HepG2 (cell line): Measurements from ENCODE around the gene WNT3A. TPM values are rescaled to one million over a fixed set of nuclear protein-coding genes. Genes with fewer than 3 reads are reported as not detected.

Source experiments
- ATRX ChIP-seq: sonication (generic); formaldehyde crosslinking; IDR thresholded peaks from 2 replicates; pipeline ENCODE4 v1.4.0; 2020; ENCODE audit warnings: missing genetic modification reagents, borderline replicate concordance
- DNMT1 ChIP-seq: sonication (generic); formaldehyde crosslinking; IDR thresholded peaks from 2 replicates; pipeline ENCODE4 v1.5.1; 2020; ENCODE audit warnings: mild to moderate bottlenecking, missing genetic modification reagents
- ELF3 ChIP-seq: IDR thresholded peaks from 2 replicates; pipeline ENCODE4 v1.6.1; 2016; ENCODE audit warnings: missing genetic modification reagents, missing compliant biosample characterization
- GABPB1 ChIP-seq: IDR thresholded peaks from 2 replicates; pipeline ENCODE4 v1.6.1; 2016; ENCODE audit warnings: mild to moderate bottlenecking, missing genetic modification reagents, moderate library complexity, missing compliant biosample characterization
- KDM6A ChIP-seq: IDR thresholded peaks from 2 replicates; pipeline ENCODE4 v1.6.1; 2016; ENCODE audit warnings: low read depth
- MAFG ChIP-seq: sonication (generic); formaldehyde crosslinking; IDR thresholded peaks from 2 replicates; pipeline ENCODE4 v1.5.1; 2020; ENCODE audit warnings: mild to moderate bottlenecking, missing genetic modification reagents
- MXD4 ChIP-seq: IDR thresholded peaks from 2 replicates; pipeline ENCODE4 v1.6.1; 2016; ENCODE audit warnings: mild to moderate bottlenecking, missing biosample characterization, missing genetic modification reagents
- NAIF1 ChIP-seq: sonication (generic); formaldehyde crosslinking; IDR thresholded peaks from 2 replicates; pipeline ENCODE4 v1.5.0; 2020; ENCODE audit warnings: mild to moderate bottlenecking, missing genetic modification reagents, borderline replicate concordance
- NFE2L1 ChIP-seq: sonication (generic); formaldehyde crosslinking; IDR thresholded peaks from 2 replicates; pipeline ENCODE4 v1.4.0; 2020; ENCODE audit warnings: missing genetic modification reagents, mild to moderate bottlenecking, borderline replicate concordance
- PITX1 ChIP-seq: sonication (generic); formaldehyde crosslinking; IDR thresholded peaks from 2 replicates; pipeline ENCODE4 v1.5.1; 2020; ENCODE audit warnings: mild to moderate bottlenecking, missing genetic modification reagents
- PPARG ChIP-seq: conservative IDR thresholded peaks from 2 replicates; pipeline ENCODE4 v1.6.1; 2016; ENCODE audit warnings: missing biosample characterization, missing genetic modification reagents
- SMARCC2 ChIP-seq: fragments of 450-650 bp; IDR thresholded peaks from 2 replicates; pipeline ENCODE4 v1.6.1; 2017; ENCODE audit warnings: antibody characterized with exemption, mild to moderate bottlenecking
- SP5 ChIP-seq: IDR thresholded peaks from 2 replicates; pipeline ENCODE4 v1.6.1; 2016; ENCODE audit warnings: low read depth, borderline replicate concordance
- ZMYM4 ChIP-seq: sonication (generic); formaldehyde crosslinking; IDR thresholded peaks from 2 replicates; pipeline ENCODE4 v1.8.1; 2023; ENCODE audit warnings: mild to moderate bottlenecking, missing genetic modification reagents
- ZNF382 ChIP-seq: sonication (generic); formaldehyde crosslinking; IDR thresholded peaks from 2 replicates; pipeline ENCODE4 v1.5.0; 2020; ENCODE audit warnings: missing genetic modification reagents, mild to moderate bottlenecking, borderline replicate concordance
- ZNF644 ChIP-seq: IDR thresholded peaks from 2 replicates; pipeline ENCODE4 v1.6.1; 2016; ENCODE audit warnings: low read depth
- ZNF773 ChIP-seq: sonication (generic); formaldehyde crosslinking; IDR thresholded peaks from 2 replicates; pipeline ENCODE4 v1.4.0; 2020; ENCODE audit warnings: missing genetic modification reagents, borderline replicate concordance
- ZNF780A ChIP-seq: sonication (generic); formaldehyde crosslinking; IDR thresholded peaks from 2 replicates; pipeline ENCODE4 v1.8.0; 2022; ENCODE audit warnings: mild to moderate bottlenecking, missing genetic modification reagents, moderate library complexity
- polyA plus RNA-seq, 8 experiments: library from polyadenylated mRNA; depleted of rRNA in 3 of 8; stranded (reverse) in 7 of 8; unstranded in 1 of 8; fragments of >200 nt; fragmentation: Illumina TruSeq in 4 of 8; extraction: Trizol in 4 of 8; gene quantifications; 2 replicates each; pipeline versions ENCODE4 v1.2.1 to v1.2.3, GENCODE V29; 2011 to 2016; ENCODE audit warnings: low read depth in 4 of 8, missing spikeins in 1 of 8, mixed read lengths in 1 of 8; ENCODE audit not compliant: insufficient read depth in 1 of 8
- total RNA-seq, 5 experiments: library from RNA; depleted of rRNA; stranded (reverse); fragments of >200 nt; fragmentation: Illumina TruSeq; extraction: Trizol; gene quantifications; 2 replicates each; pipeline ENCODE4 v1.2.3, GENCODE V29; 2016; ENCODE audit warnings: low read depth in 1 of 5
- TF ChIP-seq, protein P1 (sequence below): sonication (generic); formaldehyde crosslinking; IDR thresholded peaks from 2 replicates; pipeline ENCODE4 v1.5.0; 2020; ENCODE audit warnings: missing genetic modification reagents
- TF ChIP-seq, protein P2 (sequence below): sonication (generic); formaldehyde crosslinking; IDR thresholded peaks from 2 replicates; pipeline ENCODE4 v1.9.0; 2021; ENCODE audit warnings: missing genetic modification reagents, mild to moderate bottlenecking, borderline replicate concordance
- TF ChIP-seq, protein P3 (sequence below): IDR thresholded peaks from 2 replicates; pipeline ENCODE4 v1.6.1; 2016; ENCODE audit warnings: low read depth, missing genetic modification reagents, missing compliant biosample characterization
- TF ChIP-seq, protein P4 (sequence below): IDR thresholded peaks from 2 replicates; pipeline ENCODE4 v1.6.1; 2016; ENCODE audit warnings: missing genetic modification reagents, missing compliant biosample characterization

Gene WNT3A
- total and polyA plus RNA-seq, 2 of the 13 experiments (the other 11 are each of a cell fraction or from before 2014, with no cell fraction given), result not detected

DNA sequence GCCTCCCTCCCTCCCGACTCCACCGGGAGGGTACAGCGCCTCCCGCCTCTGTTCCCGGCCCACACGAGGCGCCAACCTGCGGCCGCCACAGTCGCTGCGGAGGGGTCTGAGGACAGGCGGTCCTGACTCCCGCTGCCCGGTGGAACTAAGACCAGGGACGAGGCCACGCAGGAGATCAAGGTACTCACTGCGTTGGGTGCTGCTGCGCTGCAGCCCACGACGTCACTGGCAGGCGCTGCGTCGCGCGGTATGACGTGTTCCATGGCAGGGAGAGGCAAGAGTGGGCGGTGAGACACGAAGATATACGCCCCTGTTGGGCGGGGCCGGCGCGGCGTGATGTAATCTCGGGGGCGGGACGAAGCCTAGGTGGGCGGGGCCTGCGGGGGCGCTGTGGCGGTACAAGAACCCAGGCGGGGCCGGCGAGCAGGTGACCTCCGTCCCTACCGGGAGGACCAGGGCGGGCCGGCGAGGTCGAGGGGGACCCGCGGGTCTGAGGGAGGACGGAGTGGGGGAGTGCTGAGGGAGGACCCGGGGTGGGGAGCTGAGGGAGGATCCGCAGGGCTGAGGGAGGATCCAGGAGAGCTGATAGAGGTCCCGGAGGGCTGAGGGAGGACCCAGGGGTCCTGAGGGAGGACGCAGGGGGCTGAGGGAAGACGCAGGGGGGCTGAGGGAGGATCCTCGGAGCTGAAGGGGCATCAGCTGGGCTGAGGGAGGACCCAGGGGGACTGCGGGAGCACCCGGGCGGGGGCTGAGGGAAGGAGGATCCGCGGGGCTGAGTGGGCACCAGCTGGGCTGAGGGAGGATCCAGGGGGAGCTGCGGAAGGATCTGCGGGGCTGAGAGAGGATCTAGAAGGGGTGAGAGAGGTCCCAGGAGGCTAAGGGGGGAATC is 102.5 kb downstream of the WNT3A start, which contains the start of gene MRPL55 (continued):
- TF ChIP-seq KDM6A (CRISPR knock-in tag), result peak; percentile 17; the same call in 1 of the 2 replicates
- TF ChIP-seq, protein P1, sequence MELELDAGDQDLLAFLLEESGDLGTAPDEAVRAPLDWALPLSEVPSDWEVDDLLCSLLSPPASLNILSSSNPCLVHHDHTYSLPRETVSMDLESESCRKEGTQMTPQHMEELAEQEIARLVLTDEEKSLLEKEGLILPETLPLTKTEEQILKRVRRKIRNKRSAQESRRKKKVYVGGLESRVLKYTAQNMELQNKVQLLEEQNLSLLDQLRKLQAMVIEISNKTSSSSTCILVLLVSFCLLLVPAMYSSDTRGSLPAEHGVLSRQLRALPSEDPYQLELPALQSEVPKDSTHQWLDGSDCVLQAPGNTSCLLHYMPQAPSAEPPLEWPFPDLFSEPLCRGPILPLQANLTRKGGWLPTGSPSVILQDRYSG (CRISPR knock-in tag), result no peak; the same call in 1 of the 2 replicates
- TF ChIP-seq ELF3, result peak; percentile 45; the same call in 1 of the 2 replicates
- no peak for TF ChIP-seq NAIF1 (CRISPR knock-in tag)
- TF ChIP-seq PPARG (CRISPR knock-in tag), result no peak; the same call in 1 of the 2 replicates
- TF ChIP-seq ZNF644 (CRISPR knock-in tag), result no peak
- TF ChIP-seq GABPB1 (CRISPR knock-in tag), result peak; percentile 87
- no peak for TF ChIP-seq ZNF780A (CRISPR knock-in tag)
- TF ChIP-seq, protein P2, sequence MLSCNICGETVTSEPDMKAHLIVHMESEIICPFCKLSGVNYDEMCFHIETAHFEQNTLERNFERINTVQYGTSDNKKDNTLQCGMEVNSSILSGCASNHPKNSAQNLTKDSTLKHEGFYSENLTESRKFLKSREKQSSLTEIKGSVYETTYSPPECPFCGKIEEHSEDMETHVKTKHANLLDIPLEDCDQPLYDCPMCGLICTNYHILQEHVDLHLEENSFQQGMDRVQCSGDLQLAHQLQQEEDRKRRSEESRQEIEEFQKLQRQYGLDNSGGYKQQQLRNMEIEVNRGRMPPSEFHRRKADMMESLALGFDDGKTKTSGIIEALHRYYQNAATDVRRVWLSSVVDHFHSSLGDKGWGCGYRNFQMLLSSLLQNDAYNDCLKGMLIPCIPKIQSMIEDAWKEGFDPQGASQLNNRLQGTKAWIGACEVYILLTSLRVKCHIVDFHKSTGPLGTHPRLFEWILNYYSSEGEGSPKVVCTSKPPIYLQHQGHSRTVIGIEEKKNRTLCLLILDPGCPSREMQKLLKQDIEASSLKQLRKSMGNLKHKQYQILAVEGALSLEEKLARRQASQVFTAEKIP (CRISPR knock-in tag), result no peak
- TF ChIP-seq ZMYM4 (CRISPR knock-in tag), result peak; percentile 96
- no peak for TF ChIP-seq SMARCC2
- TF ChIP-seq DNMT1 (CRISPR knock-in tag), result no peak; the same call in 1 of the 2 replicates
- peak; percentile 48; the same call in 1 of the 2 replicates for TF ChIP-seq MXD4 (CRISPR knock-in tag)
- TF ChIP-seq ATRX (CRISPR knock-in tag), result no peak
- 0 out of 2 replicates have a peak, but pooled peaks have one; percentile 22 for TF ChIP-seq ZNF773
- TF ChIP-seq NFE2L1, result no peak
- TF ChIP-seq MAFG, result no peak
- TF ChIP-seq, protein P3, sequence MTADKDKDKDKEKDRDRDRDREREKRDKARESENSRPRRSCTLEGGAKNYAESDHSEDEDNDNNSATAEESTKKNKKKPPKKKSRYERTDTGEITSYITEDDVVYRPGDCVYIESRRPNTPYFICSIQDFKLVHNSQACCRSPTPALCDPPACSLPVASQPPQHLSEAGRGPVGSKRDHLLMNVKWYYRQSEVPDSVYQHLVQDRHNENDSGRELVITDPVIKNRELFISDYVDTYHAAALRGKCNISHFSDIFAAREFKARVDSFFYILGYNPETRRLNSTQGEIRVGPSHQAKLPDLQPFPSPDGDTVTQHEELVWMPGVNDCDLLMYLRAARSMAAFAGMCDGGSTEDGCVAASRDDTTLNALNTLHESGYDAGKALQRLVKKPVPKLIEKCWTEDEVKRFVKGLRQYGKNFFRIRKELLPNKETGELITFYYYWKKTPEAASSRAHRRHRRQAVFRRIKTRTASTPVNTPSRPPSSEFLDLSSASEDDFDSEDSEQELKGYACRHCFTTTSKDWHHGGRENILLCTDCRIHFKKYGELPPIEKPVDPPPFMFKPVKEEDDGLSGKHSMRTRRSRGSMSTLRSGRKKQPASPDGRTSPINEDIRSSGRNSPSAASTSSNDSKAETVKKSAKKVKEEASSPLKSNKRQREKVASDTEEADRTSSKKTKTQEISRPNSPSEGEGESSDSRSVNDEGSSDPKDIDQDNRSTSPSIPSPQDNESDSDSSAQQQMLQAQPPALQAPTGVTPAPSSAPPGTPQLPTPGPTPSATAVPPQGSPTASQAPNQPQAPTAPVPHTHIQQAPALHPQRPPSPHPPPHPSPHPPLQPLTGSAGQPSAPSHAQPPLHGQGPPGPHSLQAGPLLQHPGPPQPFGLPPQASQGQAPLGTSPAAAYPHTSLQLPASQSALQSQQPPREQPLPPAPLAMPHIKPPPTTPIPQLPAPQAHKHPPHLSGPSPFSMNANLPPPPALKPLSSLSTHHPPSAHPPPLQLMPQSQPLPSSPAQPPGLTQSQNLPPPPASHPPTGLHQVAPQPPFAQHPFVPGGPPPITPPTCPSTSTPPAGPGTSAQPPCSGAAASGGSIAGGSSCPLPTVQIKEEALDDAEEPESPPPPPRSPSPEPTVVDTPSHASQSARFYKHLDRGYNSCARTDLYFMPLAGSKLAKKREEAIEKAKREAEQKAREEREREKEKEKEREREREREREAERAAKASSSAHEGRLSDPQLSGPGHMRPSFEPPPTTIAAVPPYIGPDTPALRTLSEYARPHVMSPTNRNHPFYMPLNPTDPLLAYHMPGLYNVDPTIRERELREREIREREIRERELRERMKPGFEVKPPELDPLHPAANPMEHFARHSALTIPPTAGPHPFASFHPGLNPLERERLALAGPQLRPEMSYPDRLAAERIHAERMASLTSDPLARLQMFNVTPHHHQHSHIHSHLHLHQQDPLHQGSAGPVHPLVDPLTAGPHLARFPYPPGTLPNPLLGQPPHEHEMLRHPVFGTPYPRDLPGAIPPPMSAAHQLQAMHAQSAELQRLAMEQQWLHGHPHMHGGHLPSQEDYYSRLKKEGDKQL (CRISPR knock-in tag), result no peak
- peak; percentile 88 for TF ChIP-seq SP5 (CRISPR knock-in tag)
- TF ChIP-seq, protein P4, sequence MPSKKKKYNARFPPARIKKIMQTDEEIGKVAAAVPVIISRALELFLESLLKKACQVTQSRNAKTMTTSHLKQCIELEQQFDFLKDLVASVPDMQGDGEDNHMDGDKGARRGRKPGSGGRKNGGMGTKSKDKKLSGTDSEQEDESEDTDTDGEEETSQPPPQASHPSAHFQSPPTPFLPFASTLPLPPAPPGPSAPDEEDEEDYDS (CRISPR knock-in tag), result peak; percentile 97
- TF ChIP-seq PITX1 (CRISPR knock-in tag), result peak; percentile 79
- TF ChIP-seq ZNF382 (CRISPR knock-in tag), result no peak
